HepG2 (cell line): ENCODE results near the gene TRAF5. TPM values are rescaled to one million over a fixed set of nuclear protein-coding genes. Genes with fewer than 3 reads are reported as not detected.

Experiments
- ATAC-seq: fragments of 200-7000 bp; cut with Tn5 transposase; 3 replicates; pipeline ENCODE4 v1.9.1; 2020; ENCODE audit warnings: mild to moderate bottlenecking, moderate library complexity
- BruUV-seq: library from RNA; stranded (reverse); fragments of 400-500 nt; replicated peaks from 2 replicates; lab custom pipeline; 2021; lab: Mats Ljungman, UMichigan
- CTCF ChIA-PET: fragments of 300-600 bp; formaldehyde crosslinking; extraction: SDS; loops from one replicate; lab custom pipeline; 2021; ENCODE audit warnings: low total read pairs, inconsistent platforms, low intra/inter-chr PET ratio; lab: Yijun Ruan, JAX
- POLR2A ChIA-PET: fragments of 350-600 bp; sonication (Branson Sonifier 250); formaldehyde crosslinking; loops from one replicate; lab custom pipeline; 2020; ENCODE audit warnings: antibody characterized with exemption, inconsistent platforms; lab: Yijun Ruan, JAX
- DNase-seq: peaks from one replicate; pipeline ENCODE4 v3.0.0-alpha.2; 2015; ENCODE audit warnings: low spot score
- FAIRE-seq: peaks from 3 replicates; lab custom pipeline; 2011; peaks lifted over from hg19 to GRCh38; lab: Jason Lieb, UNC
- H2AFZ ChIP-seq: one replicate; pipeline ENCODE4 v1.6.1; 2011; ENCODE audit warnings: low read length, inconsistent platforms
- H3K27ac ChIP-seq: fragments of 300-600 bp; 3 replicates; pipeline ENCODE4 v1.8.0; 2011; ENCODE audit warnings: mixed run types, mild to moderate bottlenecking, mixed read lengths, low read length, inconsistent platforms; ENCODE audit not compliant: insufficient read depth; ENCODE audit errors: extremely low read length
- H3K27me3 ChIP-seq, 2 experiments: fragments of 200-600 bp in 1 of 2; 2 replicates in 1 of 2; 3 replicates in 1 of 2; pipeline versions ENCODE4 v1.6.0 to v1.8.0; 2011; ENCODE audit warnings: low read length in 2 of 2, mild to moderate bottlenecking in 2 of 2, moderate library complexity in 2 of 2, inconsistent platforms in 1 of 2; ENCODE audit not compliant: insufficient read depth in 2 of 2, control insufficient read depth in 1 of 2
- H3K36me3 ChIP-seq, 2 experiments: fragments of 200-600 bp in 1 of 2; replicated peaks in 1 of 2; 2 replicates in 1 of 2; 3 replicates in 1 of 2; pipeline versions ENCODE4 v1.5.1 to v1.8.0; 2011; ENCODE audit warnings: low read length in 2 of 2, inconsistent platforms in 1 of 2; ENCODE audit not compliant: insufficient read depth in 2 of 2, control insufficient read depth in 1 of 2
- H3K4me1 ChIP-seq: 2 replicates; pipeline ENCODE4 v1.5.1; 2012; ENCODE audit warnings: low read length, inconsistent platforms; ENCODE audit not compliant: insufficient read depth
- H3K4me2 ChIP-seq: 2 replicates; pipeline ENCODE4 v1.6.0; 2011; ENCODE audit warnings: low read depth, low read length, inconsistent platforms
- H3K4me3 ChIP-seq, 3 experiments: fragments of 200-600 bp in 1 of 3; sonication (generic), shearing (Covaris generic) in 1 of 3; replicated peaks in 1 of 3; 2 replicates each; pipeline ENCODE4 v1.5.1; 2011 to 2016; ENCODE audit warnings: low read length in 3 of 3, inconsistent platforms in 2 of 3, low read depth in 2 of 3, mild to moderate bottlenecking in 2 of 3, control low read depth in 1 of 3, mixed read lengths in 1 of 3; ENCODE audit not compliant: insufficient read depth in 1 of 3
- H3K79me2 ChIP-seq: one replicate; pipeline ENCODE4 v1.6.1; 2011; ENCODE audit warnings: low read length, inconsistent platforms; ENCODE audit not compliant: insufficient read depth
- H3K9ac ChIP-seq: 2 replicates; pipeline ENCODE4 v1.6.0; 2011; ENCODE audit warnings: mild to moderate bottlenecking, low read depth, low read length, inconsistent platforms; ENCODE audit not compliant: insufficient read depth
- H3K9me3 ChIP-seq: 2 replicates; pipeline ENCODE4 v1.5.1; 2012; ENCODE audit warnings: mild to moderate bottlenecking, low read length
- H4K20me1 ChIP-seq: 2 replicates; pipeline ENCODE4 v1.6.0; 2011; ENCODE audit warnings: inconsistent platforms, mild to moderate bottlenecking, low read length, moderate library complexity; ENCODE audit not compliant: insufficient read depth
- FOXP1 ChIP-seq, 2 experiments: fragments of 450-650 bp in 1 of 2; IDR thresholded peaks; 2 replicates each; pipeline ENCODE4 v1.6.1; 2017 to 2018; ENCODE audit warnings: antibody characterized with exemption in 1 of 2
- GPN1 ChIP-seq: sonication (generic); formaldehyde crosslinking; IDR thresholded peaks from 2 replicates; pipeline ENCODE4 v1.5.1; 2020; ENCODE audit warnings: missing genetic modification reagents, borderline replicate concordance
- GRHL1 ChIP-seq: sonication (generic); formaldehyde crosslinking; conservative IDR thresholded peaks from 2 replicates; pipeline ENCODE4 v1.8.0; 2022; ENCODE audit warnings: missing genetic modification reagents
- PLRG1 ChIP-seq: fragments of 450-650 bp; conservative IDR thresholded peaks from 2 replicates; pipeline ENCODE4 v1.6.1; 2016
- SKI ChIP-seq: fragments of 450-650 bp; IDR thresholded peaks from one replicate; pipeline ENCODE4 v1.6.1; 2018; ENCODE audit warnings: mild to moderate bottlenecking; ENCODE audit not compliant: partially characterized antibody
- SOX13 ChIP-seq, 3 experiments: fragments of 450-650 bp in 1 of 3; sonication (generic) in 1 of 3; formaldehyde crosslinking in 1 of 3; IDR thresholded peaks in 2 of 3; conservative IDR thresholded peaks in 1 of 3; 2 replicates each; pipeline versions ENCODE4 v1.5.0 to v1.6.1; 2016 to 2020; ENCODE audit warnings: antibody characterized with exemption in 1 of 3, mild to moderate bottlenecking in 1 of 3, missing compliant biosample characterization in 1 of 3, missing genetic modification reagents in 1 of 3, moderate library complexity in 1 of 3
- ZFAT ChIP-seq: sonication (generic); formaldehyde crosslinking; conservative IDR thresholded peaks from 2 replicates; pipeline ENCODE4 v1.8.1; 2023; ENCODE audit warnings: missing genetic modification reagents, inconsistent platforms
- ZNF24 ChIP-seq: fragments of 450-650 bp; IDR thresholded peaks from 2 replicates; pipeline ENCODE4 v1.6.1; 2017; ENCODE audit warnings: antibody characterized with exemption, mild to moderate bottlenecking
- ZNF563 ChIP-seq: sonication (generic); formaldehyde crosslinking; IDR thresholded peaks from 2 replicates; pipeline ENCODE4 v1.8.0; 2022; ENCODE audit warnings: mild to moderate bottlenecking, moderate library complexity, missing genetic modification reagents
- ZNF644 ChIP-seq: IDR thresholded peaks from 2 replicates; pipeline ENCODE4 v1.6.1; 2016; ENCODE audit warnings: low read depth
- ZUFSP ChIP-seq: sonication (generic); formaldehyde crosslinking; IDR thresholded peaks from 2 replicates; pipeline ENCODE4 v1.9.0; 2021; ENCODE audit warnings: missing genetic modification reagents, mild to moderate bottlenecking, borderline replicate concordance
- WGBS: methylation state at CpG from one replicate; pipeline ENCODE4 v1.1.6; 2017; ENCODE audit warnings: low lambda C conversion rate; 5-methylcytosine and 5-hydroxymethylcytosine counted together
- in situ Hi-C: cut with HindIII; loops from 2 replicates; pipeline ENCODE4 v1.10.0; 2017; ENCODE audit warnings: low pct_unique_long_range_greater_than_20kb; ENCODE audit not compliant: extremely low pct_ligation_motif_present
- intact Hi-C: fragments of 100-400 bp; cut with micrococcal nuclease; formaldehyde crosslinking; loops from one replicate; pipeline ENCODE4 v1.10.0; 2022; ENCODE audit not compliant: unreplicated experiment
- polyA plus RNA-seq, 8 experiments: library from polyadenylated mRNA; depleted of rRNA in 3 of 8; stranded (reverse) in 7 of 8; unstranded in 1 of 8; fragments of >200 nt; fragmentation: Illumina TruSeq in 4 of 8; extraction: Trizol in 4 of 8; gene quantifications; 2 replicates each; pipeline versions ENCODE4 v1.2.1 to v1.2.3, GENCODE V29; 2011 to 2016; ENCODE audit warnings: low read depth in 4 of 8, missing spikeins in 1 of 8, mixed read lengths in 1 of 8; ENCODE audit not compliant: insufficient read depth in 1 of 8
- total RNA-seq, 5 experiments: library from RNA; depleted of rRNA; stranded (reverse); fragments of >200 nt; fragmentation: Illumina TruSeq; extraction: Trizol; gene quantifications; 2 replicates each; pipeline ENCODE4 v1.2.3, GENCODE V29; 2016; ENCODE audit warnings: low read depth in 1 of 5

Gene TRAF5
- total and polyA plus RNA-seq, 2 of the 13 experiments (the other 11 are each of a cell fraction or from before 2014, with no cell fraction given), result 0.27 to 1.6 TPM

- TF ChIP-seq GRHL1 (CRISPR knock-in tag), result no peak
- TF ChIP-seq, all 625 proteins: peak for 0
Observed at GRCh38 chr1:211336161-211336560, 9.5 kb downstream of the TRAF5 start (continued).

- Histone ChIP-seq H3K4me3 (no peak overlapping the region), H4K20me1 (no peaks in the 10 kb centered on the region), H3K4me2 (no peak overlapping the region), H3K4me1 (no peaks in the 10 kb centered on the region), H3K27me3 (no peaks in the 10 kb centered on the region), H3K9ac (no peak overlapping the region), H3K9me3 (no peaks in the 10 kb centered on the region), H3K79me2 (no peaks in the 10 kb centered on the region), H2AFZ (no peak overlapping the region), H3K36me3 (no peaks in the 10 kb centered on the region), H3K27ac (no peak overlapping the region)
- no peak for FAIRE-seq
- DNase-seq, result no peak
- no peak for TF ChIP-seq ZFAT
- TF ChIP-seq GPN1, result no peak
- TF ChIP-seq PLRG1, result no peak
- no peak for TF ChIP-seq ZNF563
- TF ChIP-seq ZUFSP (CRISPR knock-in tag), result no peak
- TF ChIP-seq FOXP1 (IDR thresholded peaks at IDR 0.05), result no peak
- no peak for TF ChIP-seq FOXP1 (CRISPR knock-in tag; IDR thresholded peaks at IDR 0.05)
- TF ChIP-seq ZNF24, result no peak
- TF ChIP-seq SKI, result no peak
- TF ChIP-seq SOX13 (IDR thresholded peaks at IDR 0.05), result no peak
- TF ChIP-seq SOX13 (CRISPR knock-in tag; conservative IDR thresholded peaks at IDR 0.05 in 1 of 2, IDR thresholded peaks at IDR 0.05 in 1 of 2), result no peak
- TF ChIP-seq ZNF644, result no peak
- no TSS peak for BruUV-seq
- WGBS, result 70% methylated on average over 12 of the region's 15 CpGs
- in situ Hi-C loops (no loop called here), intact Hi-C loops (no loop called here)
- no peak for ATAC-seq
- ChIA-PET POLR2A (no interaction called here), CTCF (no interaction called here)
Observed at GRCh38 chr1:211336775-211337174, 10.1 kb downstream of the TRAF5 start.
